HG03039 (cell line): Measurements from ENCODE around the gene BLVRA.
"Not testable (repeated sequence)": the region's sequence is repeated elsewhere in the genome, so short reads cannot be mapped to it uniquely, and the experiment has no call there.

Experiments used
- ATAC-seq: cut with Tn5 transposase; IDR thresholded peaks from one replicate; pipeline ENCODE4 v1.9.1; 2021; ENCODE audit warnings: mild to moderate bottlenecking, moderate library complexity; ENCODE audit not compliant: unreplicated experiment

BLVRA gene

GRCh38 chr7:43768887-43769272 is 10.4 kb downstream of the BLVRA start:
- no peak for ATAC-seq

GRCh38 chr7:43769281-43769680 is 10.8 kb downstream of the BLVRA start:
- no peak for ATAC-seq

GRCh38 chr7:43769791-43770465 is 11.4 kb downstream of the BLVRA start:
- ATAC-seq: no peak

- no peak for ATAC-seq
Measured at GRCh38 chr7:43771128-43771527, 12.6 kb downstream of the BLVRA start.

- no peak for ATAC-seq
Measured at GRCh38 chr7:43771573-43771972, 13.1 kb downstream of the BLVRA start.

GRCh38 chr7:43773268-43773667 is 14.8 kb downstream of the BLVRA start:
- ATAC-seq: not testable (repeated sequence)

- ATAC-seq: not testable (repeated sequence)
Measured at GRCh38 chr7:43775255-43775654, 16.8 kb downstream of the BLVRA start.

GRCh38 chr7:43778293-43779044 is 20.0 kb downstream of the BLVRA start:
- not testable (repeated sequence) for ATAC-seq

GRCh38 chr7:43779045-43779812 is 20.7 kb downstream of the BLVRA start:
- ATAC-seq: no peak

- no peak for ATAC-seq
Measured at GRCh38 chr7:43781726-43782607, 23.5 kb downstream of the BLVRA start.

- no peak for ATAC-seq
Measured at GRCh38 chr7:43782768-43783555, 24.5 kb downstream of the BLVRA start.

- ATAC-seq: peak; percentile 20
Measured at GRCh38 chr7:43784030-43784584, 25.6 kb downstream of the BLVRA start.

- ATAC-seq: peak; percentile 89
Measured at GRCh38 chr7:43784585-43785087, 26.2 kb downstream of the BLVRA start.

GRCh38 chr7:43785420-43785819 is 26.9 kb downstream of the BLVRA start:
- no peak for ATAC-seq

- ATAC-seq: no peak
Measured at GRCh38 chr7:43787771-43788170, 29.3 kb downstream of the BLVRA start.

GRCh38 chr7:43790006-43790405 is 31.5 kb downstream of the BLVRA start:
- ATAC-seq: no peak

- no peak for ATAC-seq
Measured at GRCh38 chr7:43790834-43791233, 32.4 kb downstream of the BLVRA start.

GRCh38 chr7:43791665-43792064 is 33.2 kb downstream of the BLVRA start:
- ATAC-seq: no peak

GRCh38 chr7:43792471-43793150 is 34.1 kb downstream of the BLVRA start:
- no peak for ATAC-seq
